ENCODE data around the gene CD81. TPM values are rescaled to one million over a fixed set of nuclear protein-coding genes. Genes with fewer than 3 reads are reported as not detected.

CD81 gene
- total and polyA plus RNA-seq, 2 donors (not counting 1 experiment from before 2014, with no cell fraction given), result 438 to 611 TPM

DNA sequence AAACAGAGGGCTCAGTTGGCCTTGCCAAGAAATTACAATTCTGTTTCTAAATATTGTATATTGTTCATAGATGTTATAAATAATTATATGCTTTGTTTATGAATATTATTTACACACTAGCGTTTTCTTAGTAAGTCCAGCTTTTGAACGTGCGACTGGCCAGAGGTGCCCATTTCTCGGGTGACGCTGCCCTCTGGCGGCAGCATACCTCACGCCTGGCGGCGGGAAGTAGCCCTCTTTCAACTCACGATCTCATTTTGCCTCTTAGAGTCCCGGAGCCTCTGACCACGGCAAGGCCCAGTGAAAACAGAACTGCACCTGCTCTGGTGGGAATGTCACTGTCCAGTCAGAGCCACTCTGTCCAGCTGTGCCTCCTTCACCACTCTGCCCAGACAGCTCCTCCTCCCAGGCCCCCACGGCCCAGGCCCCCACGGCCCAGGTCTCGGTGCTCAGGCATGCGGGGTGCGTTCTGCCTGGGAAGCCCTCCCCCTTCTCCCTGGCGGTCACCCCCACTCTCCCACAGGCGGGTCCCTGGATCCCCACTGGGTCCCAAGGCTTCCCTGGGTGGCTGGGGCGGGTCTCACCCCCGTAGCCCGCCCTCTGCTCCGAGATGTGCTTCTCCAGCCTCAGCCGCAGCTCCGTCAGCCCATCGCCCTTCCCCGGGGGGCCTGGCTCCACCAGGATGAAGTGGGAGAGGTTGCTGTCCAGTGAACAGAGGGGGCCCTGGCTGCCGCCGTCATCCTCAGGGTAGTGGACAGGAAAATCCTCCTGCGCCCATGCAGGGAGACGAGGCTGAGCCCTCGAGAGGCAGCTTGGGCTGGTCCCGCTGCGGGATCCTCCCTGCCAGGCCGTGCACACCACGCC is 42.8 kb downstream of the CD81 start:
- Histone ChIP-seq H2AFZ (ENCODE audit: low read length) (peak overlapping the region; percentile 54), H3K4me3 (replicated peaks in 1 of 4; ENCODE audit: control extremely low read depth in 1 of 4, insufficient read depth in 1 of 4, low read depth in 3 of 4, low read length in 4 of 4) (no peak overlapping the region), H3K4me2 (ENCODE audit: extremely low read depth, insufficient read depth, low read length) (no peak overlapping the region), H3K9ac (ENCODE audit: insufficient read depth, low read length) (no peak overlapping the region), H3K79me2 (ENCODE audit: control insufficient read depth, insufficient read depth, low read length) (no peaks in the 10 kb centered on the region), H3K36me3 (ENCODE audit: control insufficient read depth, insufficient read depth, low read length) (no peaks in the 10 kb centered on the region), H3K27ac (ENCODE audit: insufficient read depth, low read length) (no peak overlapping the region), H3K9me3 (ENCODE audit: control insufficient read depth, insufficient read depth, low read depth, low read length) (no peaks in the 10 kb centered on the region), H3K27me3 (ENCODE audit: control insufficient read depth, insufficient read depth, low read length) (no peaks in the 10 kb centered on the region), H4K20me1 (ENCODE audit: control insufficient read depth, extremely low read depth, insufficient read depth, low read length) (no peaks in the 10 kb centered on the region), H3K4me1 (ENCODE audit: control insufficient read depth, extremely low read depth, insufficient read depth, low read length) (no peaks in the 10 kb centered on the region)
- TF ChIP-seq EZH2 (IDR thresholded peaks at IDR 0.05; ENCODE audit: low read length, missing control alignments), result no peak
- TF ChIP-seq, protein P1, sequence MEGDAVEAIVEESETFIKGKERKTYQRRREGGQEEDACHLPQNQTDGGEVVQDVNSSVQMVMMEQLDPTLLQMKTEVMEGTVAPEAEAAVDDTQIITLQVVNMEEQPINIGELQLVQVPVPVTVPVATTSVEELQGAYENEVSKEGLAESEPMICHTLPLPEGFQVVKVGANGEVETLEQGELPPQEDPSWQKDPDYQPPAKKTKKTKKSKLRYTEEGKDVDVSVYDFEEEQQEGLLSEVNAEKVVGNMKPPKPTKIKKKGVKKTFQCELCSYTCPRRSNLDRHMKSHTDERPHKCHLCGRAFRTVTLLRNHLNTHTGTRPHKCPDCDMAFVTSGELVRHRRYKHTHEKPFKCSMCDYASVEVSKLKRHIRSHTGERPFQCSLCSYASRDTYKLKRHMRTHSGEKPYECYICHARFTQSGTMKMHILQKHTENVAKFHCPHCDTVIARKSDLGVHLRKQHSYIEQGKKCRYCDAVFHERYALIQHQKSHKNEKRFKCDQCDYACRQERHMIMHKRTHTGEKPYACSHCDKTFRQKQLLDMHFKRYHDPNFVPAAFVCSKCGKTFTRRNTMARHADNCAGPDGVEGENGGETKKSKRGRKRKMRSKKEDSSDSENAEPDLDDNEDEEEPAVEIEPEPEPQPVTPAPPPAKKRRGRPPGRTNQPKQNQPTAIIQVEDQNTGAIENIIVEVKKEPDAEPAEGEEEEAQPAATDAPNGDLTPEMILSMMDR (conservative IDR thresholded peaks at IDR 0.05 in 1 of 2, IDR thresholded peaks at IDR 0.05 in 1 of 2; ENCODE audit: low read depth in 1 of 2, low read length in 2 of 2), result peak; percentile 86 to 88
- DNase-seq (ENCODE audit: low read depth in 2 of 2), result peak; percentile 62 to 85

DNA sequence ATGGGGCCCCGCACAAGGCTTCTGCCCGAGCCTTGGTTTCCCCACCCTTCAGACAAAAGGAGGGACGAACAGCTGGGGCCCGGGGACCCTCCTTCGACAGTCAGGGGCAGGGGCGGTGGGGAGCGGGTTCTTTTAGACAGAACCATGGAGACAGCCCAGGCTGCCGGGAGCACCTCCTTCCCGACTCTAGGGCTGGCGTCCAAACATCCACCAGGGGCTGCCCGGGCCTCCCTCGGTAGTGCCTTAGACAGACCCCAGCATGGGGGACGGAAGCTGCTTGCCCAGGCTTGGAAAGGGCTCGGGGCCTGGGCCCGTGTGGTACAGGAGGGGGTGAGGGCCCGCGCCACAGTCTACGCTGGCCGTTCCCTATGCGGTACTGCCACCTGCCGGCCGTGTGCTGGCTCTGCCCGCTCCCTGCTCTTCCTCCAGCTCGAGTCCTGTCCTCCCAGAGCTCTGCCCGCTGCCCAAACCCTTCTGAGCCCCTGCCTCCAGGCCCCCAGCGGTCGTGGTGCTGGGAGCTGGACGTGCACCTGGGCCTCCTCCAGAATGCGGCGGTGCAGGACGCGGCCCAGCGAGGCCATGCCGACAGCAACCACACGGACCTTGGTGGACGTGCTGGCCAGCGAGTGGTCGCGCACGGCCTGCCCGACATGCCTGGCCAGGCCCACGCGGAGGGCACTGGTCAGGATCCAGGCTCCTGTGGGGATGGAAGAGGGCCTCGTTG is 43.6 kb downstream of the CD81 start:
- Histone ChIP-seq H3K4me2 (ENCODE audit: extremely low read depth, insufficient read depth, low read length) (no peak overlapping the region), H3K4me1 (ENCODE audit: control insufficient read depth, extremely low read depth, insufficient read depth, low read length) (no peaks in the 10 kb centered on the region), H3K9ac (ENCODE audit: insufficient read depth, low read length) (no peak overlapping the region), H2AFZ (ENCODE audit: low read length) (no peak overlapping the region), H3K79me2 (ENCODE audit: control insufficient read depth, insufficient read depth, low read length) (no peaks in the 10 kb centered on the region), H3K9me3 (ENCODE audit: control insufficient read depth, insufficient read depth, low read depth, low read length) (no peaks in the 10 kb centered on the region), H3K27me3 (ENCODE audit: control insufficient read depth, insufficient read depth, low read length) (no peaks in the 10 kb centered on the region), H3K36me3 (ENCODE audit: control insufficient read depth, insufficient read depth, low read length) (no peaks in the 10 kb centered on the region), H4K20me1 (ENCODE audit: control insufficient read depth, extremely low read depth, insufficient read depth, low read length) (no peaks in the 10 kb centered on the region), H3K4me3 (replicated peaks in 1 of 4; ENCODE audit: control extremely low read depth in 1 of 4, insufficient read depth in 1 of 4, low read depth in 3 of 4, low read length in 4 of 4) (no peak overlapping the region), H3K27ac (ENCODE audit: insufficient read depth, low read length) (no peak overlapping the region)
- DNase-seq (ENCODE audit: low read depth in 2 of 2), result peak; percentile 43 to 63
- TF ChIP-seq, protein P1 (conservative IDR thresholded peaks at IDR 0.05 in 1 of 2, IDR thresholded peaks at IDR 0.05 in 1 of 2; ENCODE audit: low read depth in 1 of 2, low read length in 2 of 2), result peak; percentile 74 to 89
- no peak for TF ChIP-seq EZH2 (IDR thresholded peaks at IDR 0.05; ENCODE audit: low read length, missing control alignments)

DNA sequence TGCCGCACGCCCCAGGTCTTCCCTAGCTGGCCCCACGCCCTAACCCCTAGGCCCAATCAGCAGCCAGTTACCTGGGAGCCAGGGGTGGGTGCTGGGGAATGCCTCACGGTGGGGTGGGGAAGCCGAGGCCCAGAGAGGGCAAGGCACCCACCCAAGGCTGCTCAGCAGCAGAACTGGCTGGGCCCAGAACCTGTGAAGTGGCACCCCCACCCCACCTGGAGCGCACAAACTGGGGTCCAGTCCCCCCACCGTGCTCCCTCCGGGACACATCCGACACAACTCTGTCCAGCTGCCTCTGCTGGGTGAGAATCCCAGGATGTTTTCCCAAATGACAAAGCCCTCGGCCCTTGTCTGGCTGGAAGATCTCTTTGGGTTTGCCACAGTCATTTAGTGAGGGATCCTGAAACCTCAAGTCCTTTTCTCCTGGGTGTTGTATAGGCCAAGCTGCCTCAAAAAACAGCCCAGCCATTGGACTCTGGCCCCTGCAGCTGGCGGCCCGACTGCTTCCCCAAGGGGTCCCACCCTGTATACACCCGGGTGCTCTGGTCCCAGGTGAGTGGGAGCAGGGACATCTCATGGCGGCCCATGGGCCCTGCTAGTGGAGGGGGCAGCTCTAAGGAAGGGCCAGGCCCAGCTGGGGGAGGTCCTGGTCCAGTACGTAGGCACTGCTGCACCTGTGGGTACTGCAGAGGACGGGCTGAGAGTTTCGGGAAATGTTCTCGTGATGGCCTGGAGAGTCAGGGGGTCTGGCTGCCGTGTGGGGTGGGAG is 44.3 kb downstream of the CD81 start:
- Histone ChIP-seq H4K20me1 (ENCODE audit: control insufficient read depth, extremely low read depth, insufficient read depth, low read length) (no peaks in the 10 kb centered on the region), H3K36me3 (ENCODE audit: control insufficient read depth, insufficient read depth, low read length) (no peaks in the 10 kb centered on the region), H3K79me2 (ENCODE audit: control insufficient read depth, insufficient read depth, low read length) (no peaks in the 10 kb centered on the region), H3K27me3 (ENCODE audit: control insufficient read depth, insufficient read depth, low read length) (no peaks in the 10 kb centered on the region), H3K4me1 (ENCODE audit: control insufficient read depth, extremely low read depth, insufficient read depth, low read length) (no peaks in the 10 kb centered on the region), H2AFZ (ENCODE audit: low read length) (no peak overlapping the region), H3K4me3 (replicated peaks in 1 of 4; ENCODE audit: control extremely low read depth in 1 of 4, insufficient read depth in 1 of 4, low read depth in 3 of 4, low read length in 4 of 4) (no peak overlapping the region), H3K9ac (ENCODE audit: insufficient read depth, low read length) (no peak overlapping the region), H3K4me2 (ENCODE audit: extremely low read depth, insufficient read depth, low read length) (no peak overlapping the region), H3K27ac (ENCODE audit: insufficient read depth, low read length) (no peak overlapping the region), H3K9me3 (ENCODE audit: control insufficient read depth, insufficient read depth, low read depth, low read length) (no peaks in the 10 kb centered on the region)
- no peak for TF ChIP-seq EZH2 (IDR thresholded peaks at IDR 0.05; ENCODE audit: low read length, missing control alignments)
- TF ChIP-seq, protein P1 (conservative IDR thresholded peaks at IDR 0.05 in 1 of 2, IDR thresholded peaks at IDR 0.05 in 1 of 2; ENCODE audit: low read depth in 1 of 2, low read length in 2 of 2), result no peak
- no peak for DNase-seq (ENCODE audit: low read depth in 2 of 2)
